H9 (cell line): Measurements from ENCODE around the gene FCHSD2. TPM values are rescaled to one million over a fixed set of nuclear protein-coding genes. Genes with fewer than 3 reads are reported as not detected.

Experiments used
- DNase-seq: peaks from one replicate; pipeline ENCODE4 v3.0.0-alpha.2; 2017
- H2AFZ ChIP-seq: one replicate; pipeline ENCODE4 v1.6.1; 2013; ENCODE audit warnings: mild to moderate bottlenecking, low read length, control low read depth, moderate library complexity
- H2AK5ac ChIP-seq: 2 replicates; pipeline ENCODE4 v1.6.1; 2013; ENCODE audit warnings: low read length, control low read depth, mixed read lengths; ENCODE audit not compliant: insufficient read length
- H2BK120ac ChIP-seq: one replicate; pipeline ENCODE4 v1.6.1; 2013; ENCODE audit warnings: low read depth, mild to moderate bottlenecking, low read length, control low read depth, inconsistent platforms; ENCODE audit not compliant: poor library complexity, severe bottlenecking
- H2BK12ac ChIP-seq: 2 replicates; pipeline ENCODE4 v1.6.1; 2013; ENCODE audit warnings: low read length, control low read depth, mixed read lengths, low read depth; ENCODE audit not compliant: insufficient read length
- H2BK15ac ChIP-seq: 2 replicates; pipeline ENCODE4 v1.6.1; 2013; ENCODE audit warnings: low read depth, low read length, control low read depth
- H2BK20ac ChIP-seq: one replicate; pipeline ENCODE4 v1.6.1; 2013; ENCODE audit warnings: low read depth, mild to moderate bottlenecking, low read length, control low read depth, inconsistent platforms; ENCODE audit not compliant: poor library complexity, severe bottlenecking
- H2BK5ac ChIP-seq: 2 replicates; pipeline ENCODE4 v1.6.1; 2013; ENCODE audit warnings: low read length, control low read depth, mixed read lengths; ENCODE audit not compliant: insufficient read length
- H3K14ac ChIP-seq: 2 replicates; pipeline ENCODE4 v1.6.1; 2013; ENCODE audit warnings: low read length, control low read depth; ENCODE audit not compliant: insufficient read depth
- H3K18ac ChIP-seq: 2 replicates; pipeline ENCODE4 v1.6.1; 2013; ENCODE audit warnings: low read depth, mild to moderate bottlenecking, mixed read lengths, low read length, control low read depth; ENCODE audit not compliant: insufficient read length
- H3K23ac ChIP-seq: 2 replicates; pipeline ENCODE4 v1.6.1; 2013; ENCODE audit warnings: low read length, control low read depth, mixed read lengths, low read depth; ENCODE audit not compliant: insufficient read length
- H3K23me2 ChIP-seq: 2 replicates; pipeline ENCODE4 v1.6.1; 2013; ENCODE audit warnings: low read depth, mild to moderate bottlenecking, mixed read lengths, low read length, control low read depth; ENCODE audit not compliant: insufficient read length, poor library complexity, severe bottlenecking
- H3K27ac ChIP-seq: 2 replicates; pipeline ENCODE4 v1.5.1; 2013; ENCODE audit warnings: low read length, control low read depth, mixed read lengths, low read depth; ENCODE audit not compliant: insufficient read length
- H3K27me3 ChIP-seq: 2 replicates; pipeline ENCODE4 v1.6.1; 2013; ENCODE audit warnings: low read length, control low read depth, inconsistent platforms; ENCODE audit not compliant: insufficient read depth
- H3K4ac ChIP-seq: 2 replicates; pipeline ENCODE4 v1.6.1; 2013; ENCODE audit warnings: low read depth, mild to moderate bottlenecking, control low read depth, inconsistent platforms, low read length, moderate library complexity
- H3K4me1 ChIP-seq: 2 replicates; pipeline ENCODE4 v1.6.1; 2013; ENCODE audit warnings: low read length, control low read depth, inconsistent platforms; ENCODE audit not compliant: insufficient read depth
- H3K4me2 ChIP-seq: 2 replicates; pipeline ENCODE4 v1.6.1; 2013; ENCODE audit warnings: low read length, control low read depth, mixed read lengths; ENCODE audit not compliant: insufficient read length, insufficient read depth
- H3K56ac ChIP-seq: 2 replicates; pipeline ENCODE4 v1.6.1; 2013; ENCODE audit warnings: low read depth, mild to moderate bottlenecking, mixed read lengths, low read length, control low read depth; ENCODE audit not compliant: insufficient read length
- H3K79me1 ChIP-seq: 2 replicates; pipeline ENCODE4 v1.6.1; 2013; ENCODE audit warnings: low read depth, mild to moderate bottlenecking, moderate library complexity, low read length, control low read depth, inconsistent platforms; ENCODE audit not compliant: insufficient read depth, poor library complexity, severe bottlenecking
- H3K79me2 ChIP-seq: 2 replicates; pipeline ENCODE4 v1.6.1; 2013; ENCODE audit warnings: low read length, control low read depth, inconsistent platforms; ENCODE audit not compliant: insufficient read depth
- H3K9ac ChIP-seq: 2 replicates; pipeline ENCODE4 v1.6.1; 2013; ENCODE audit warnings: low read length, control low read depth, mixed read lengths; ENCODE audit not compliant: insufficient read length; ENCODE audit errors: extremely low read depth
- H3K9me3 ChIP-seq: one replicate; pipeline ENCODE4 v1.6.1; 2013; ENCODE audit warnings: low read depth, low read length, inconsistent platforms; ENCODE audit not compliant: control insufficient read depth
- H3T11ph ChIP-seq: one replicate; pipeline ENCODE4 v1.6.1; 2013; ENCODE audit warnings: mild to moderate bottlenecking, low read length, control low read depth, inconsistent platforms
- H4K20me1 ChIP-seq: one replicate; pipeline ENCODE4 v1.6.1; 2013; ENCODE audit not compliant: control insufficient read depth, insufficient read length, insufficient read depth
- H4K5ac ChIP-seq: 2 replicates; pipeline ENCODE4 v1.6.1; 2013; ENCODE audit warnings: low read depth, mild to moderate bottlenecking, mixed read lengths, low read length, control low read depth; ENCODE audit not compliant: insufficient read length
- H4K8ac ChIP-seq: replicated peaks from 2 replicates; pipeline ENCODE4 v1.6.1; 2013; ENCODE audit warnings: low read length, control low read depth, mixed read lengths, low read depth; ENCODE audit not compliant: insufficient read length
- H4K91ac ChIP-seq: 2 replicates; pipeline ENCODE4 v1.6.1; 2013; ENCODE audit warnings: low read depth, mild to moderate bottlenecking, moderate library complexity, mixed read lengths, low read length, control low read depth; ENCODE audit not compliant: insufficient read length
- H3K27ac Mint-ChIP-seq, 3 experiments: 2 replicates in 2 of 3; 3 replicates in 1 of 3; pipeline ENCODE4 v1.8.0; 2020 to 2021; ENCODE audit warnings: mixed read lengths in 3 of 3, mild to moderate bottlenecking in 1 of 3, moderate library complexity in 1 of 3
- H3K27me3 Mint-ChIP-seq: 2 replicates; pipeline ENCODE4 v1.8.0; 2021; ENCODE audit warnings: low read depth, mild to moderate bottlenecking, moderate library complexity, mixed read lengths
- H3K36me3 Mint-ChIP-seq, 3 experiments: 2 replicates in 2 of 3; 3 replicates in 1 of 3; pipeline ENCODE4 v1.8.0; 2020 to 2021; ENCODE audit warnings: low read depth in 3 of 3, mixed read lengths in 3 of 3; ENCODE audit not compliant: insufficient read depth in 1 of 3
- H3K4me1 Mint-ChIP-seq, 2 experiments: 2 replicates each; pipeline ENCODE4 v1.8.0; 2020; ENCODE audit warnings: mixed read lengths in 2 of 2
- H3K4me3 Mint-ChIP-seq, 2 experiments: 2 replicates in 1 of 2; 3 replicates in 1 of 2; pipeline ENCODE4 v1.8.0; 2020 to 2021; ENCODE audit warnings: mild to moderate bottlenecking in 2 of 2, mixed read lengths in 2 of 2, moderate library complexity in 1 of 2
- H3K9me3 Mint-ChIP-seq, 2 experiments: 2 replicates in 1 of 2; 3 replicates in 1 of 2; pipeline ENCODE4 v1.8.0; 2020; ENCODE audit warnings: mild to moderate bottlenecking in 2 of 2, mixed read lengths in 2 of 2, moderate library complexity in 1 of 2
- WGBS: extraction: QIAGEN DNeasy Blood & Tissue Kit; methylation state at CpG from one replicate; pipeline ENCODE4 v1.1.7; 2013; ENCODE audit warnings: missing lambda C conversion rate, low lambda C conversion rate, mixed read lengths; ENCODE audit not compliant: insufficient read length; ENCODE audit errors: extremely low coverage; 5-methylcytosine and 5-hydroxymethylcytosine counted together
- total RNA-seq: library from RNA; stranded (reverse); gene quantifications from 2 replicates; pipeline ENCODE4 v1.2.1, GENCODE V29; 2021
- TF ChIP-seq, protein P1 (sequence below): fragments of 200-600 bp; sonication (generic); conservative IDR thresholded peaks from 3 replicates; pipeline ENCODE4 v1.8.0; 2021; ENCODE audit warnings: antibody characterized with exemption, mild to moderate bottlenecking

The FCHSD2 gene
- total RNA-seq, 1 experiment from 2014 or later = 17.8 TPM

DNA sequence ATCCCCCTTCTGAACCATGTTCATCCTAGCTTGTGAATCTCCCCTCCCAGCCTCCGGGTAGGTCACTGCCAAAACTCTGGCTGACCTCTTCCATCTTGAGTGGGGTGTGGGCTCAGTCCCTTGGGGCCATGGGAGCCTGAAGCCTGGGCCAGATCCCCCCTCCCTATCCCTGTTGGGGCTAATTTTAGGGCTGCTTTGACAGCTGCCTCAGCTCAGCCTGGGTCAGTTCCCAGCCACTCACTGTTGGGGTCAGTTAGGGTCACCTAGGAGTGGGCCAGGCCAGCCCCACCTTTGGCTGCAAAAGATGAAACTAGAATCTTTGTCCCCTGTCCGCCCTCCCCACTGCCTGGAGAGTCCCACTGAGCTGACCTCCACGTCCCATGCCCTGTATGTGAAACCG, 46.2 kb upstream of the FCHSD2 start:
- Histone ChIP-seq H3K4ac (no peak overlapping the region), H4K5ac (no peak overlapping the region), H2AFZ (no peak overlapping the region), H3K56ac (no peak overlapping the region), H2BK12ac (no peak overlapping the region), H3K9ac (no peak overlapping the region), H3T11ph (no peak overlapping the region), H3K9me3 (no peaks in the 10 kb centered on the region), H3K23me2 (no peaks in the 10 kb centered on the region), H3K14ac (no peak overlapping the region), H2BK120ac (no peak overlapping the region), H4K91ac (no peak overlapping the region), H4K20me1 (no peaks in the 10 kb centered on the region), H3K18ac (no peak overlapping the region), H3K4me2 (no peak overlapping the region), H2AK5ac (no peak overlapping the region), H3K4me1 (no peaks in the 10 kb centered on the region), H4K8ac (no peak overlapping the region), H2BK15ac (no peak overlapping the region), H3K79me1 (no peaks in the 10 kb centered on the region), H3K27ac (no peak overlapping the region), H3K79me2 (no peaks in the 10 kb centered on the region), H2BK5ac (no peak overlapping the region), H3K27me3 (no peaks in the 10 kb centered on the region), H3K23ac (no peak overlapping the region), H2BK20ac (no peak overlapping the region)
- no peak overlapping the region for H3K27ac Mint-ChIP-seq
- WGBS = no CpG with 5 or more reads among the region's 4 CpGs
- no peak overlapping the region for H3K4me3 Mint-ChIP-seq
- no peaks in the 10 kb centered on the region for H3K9me3 Mint-ChIP-seq
- no peak for DNase-seq
- TF ChIP-seq, protein P1, sequence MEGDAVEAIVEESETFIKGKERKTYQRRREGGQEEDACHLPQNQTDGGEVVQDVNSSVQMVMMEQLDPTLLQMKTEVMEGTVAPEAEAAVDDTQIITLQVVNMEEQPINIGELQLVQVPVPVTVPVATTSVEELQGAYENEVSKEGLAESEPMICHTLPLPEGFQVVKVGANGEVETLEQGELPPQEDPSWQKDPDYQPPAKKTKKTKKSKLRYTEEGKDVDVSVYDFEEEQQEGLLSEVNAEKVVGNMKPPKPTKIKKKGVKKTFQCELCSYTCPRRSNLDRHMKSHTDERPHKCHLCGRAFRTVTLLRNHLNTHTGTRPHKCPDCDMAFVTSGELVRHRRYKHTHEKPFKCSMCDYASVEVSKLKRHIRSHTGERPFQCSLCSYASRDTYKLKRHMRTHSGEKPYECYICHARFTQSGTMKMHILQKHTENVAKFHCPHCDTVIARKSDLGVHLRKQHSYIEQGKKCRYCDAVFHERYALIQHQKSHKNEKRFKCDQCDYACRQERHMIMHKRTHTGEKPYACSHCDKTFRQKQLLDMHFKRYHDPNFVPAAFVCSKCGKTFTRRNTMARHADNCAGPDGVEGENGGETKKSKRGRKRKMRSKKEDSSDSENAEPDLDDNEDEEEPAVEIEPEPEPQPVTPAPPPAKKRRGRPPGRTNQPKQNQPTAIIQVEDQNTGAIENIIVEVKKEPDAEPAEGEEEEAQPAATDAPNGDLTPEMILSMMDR = no peak
- H3K4me1 Mint-ChIP-seq = peaks cover 12 to 13% of the 10 kb centered on the region in 2 experiments
- H3K27me3 Mint-ChIP-seq = peaks cover 3% of the 10 kb centered on the region
- H3K36me3 Mint-ChIP-seq = no peaks in the 10 kb centered on the region
